Measurements from ENCODE around the gene DNAH11. TPM values are rescaled to one million over a fixed set of nuclear protein-coding genes. Genes with fewer than 3 reads are reported as not detected.

DNAH11 gene
- total RNA-seq, 1 experiment from 2014 or later, result 1.6 TPM

GRCh38 chr7:21943436-21943835 is 400.6 kb downstream of the DNAH11 start:
- TSS peak; percentile 58 for BruUV-seq (replicated peaks)
- intact Hi-C loops (cut with micrococcal nuclease), result loop anchor here (1.0 to 5.0 kb wide), 2 partner anchors 32 to 41 kb away; no protein-coding TSS in a partner anchor
- POLR2A ChIA-PET (ENCODE audit: unreplicated experiment), result interaction anchor here (0.6 to 1.0 kb wide), 3 partner anchors 32 to 176 kb away, joined by 4 to 14 read pairs (median 4); no protein-coding TSS in a partner anchor
- H4K20me1 ChIP-seq (ENCODE audit: low read length), result peaks cover 31% of the 10 kb centered on the region; the same call in 1 of the 2 replicates
- no peaks in the 10 kb centered on the region for H3F3A ChIP-seq (ENCODE audit: low read length, unreplicated experiment)
- H2AFZ ChIP-seq (ENCODE audit: low read length), result no peak overlapping the region
- CTCF ChIA-PET, result interaction anchor here (0.8 to 1.0 kb wide), 3 partner anchors 16 to 140 kb away, joined by 3 to 4 read pairs (median 4); no protein-coding TSS in a partner anchor
- no peak overlapping the region for H3K9ac ChIP-seq (ENCODE audit: low read length)
- TF ChIP-seq, protein P1, sequence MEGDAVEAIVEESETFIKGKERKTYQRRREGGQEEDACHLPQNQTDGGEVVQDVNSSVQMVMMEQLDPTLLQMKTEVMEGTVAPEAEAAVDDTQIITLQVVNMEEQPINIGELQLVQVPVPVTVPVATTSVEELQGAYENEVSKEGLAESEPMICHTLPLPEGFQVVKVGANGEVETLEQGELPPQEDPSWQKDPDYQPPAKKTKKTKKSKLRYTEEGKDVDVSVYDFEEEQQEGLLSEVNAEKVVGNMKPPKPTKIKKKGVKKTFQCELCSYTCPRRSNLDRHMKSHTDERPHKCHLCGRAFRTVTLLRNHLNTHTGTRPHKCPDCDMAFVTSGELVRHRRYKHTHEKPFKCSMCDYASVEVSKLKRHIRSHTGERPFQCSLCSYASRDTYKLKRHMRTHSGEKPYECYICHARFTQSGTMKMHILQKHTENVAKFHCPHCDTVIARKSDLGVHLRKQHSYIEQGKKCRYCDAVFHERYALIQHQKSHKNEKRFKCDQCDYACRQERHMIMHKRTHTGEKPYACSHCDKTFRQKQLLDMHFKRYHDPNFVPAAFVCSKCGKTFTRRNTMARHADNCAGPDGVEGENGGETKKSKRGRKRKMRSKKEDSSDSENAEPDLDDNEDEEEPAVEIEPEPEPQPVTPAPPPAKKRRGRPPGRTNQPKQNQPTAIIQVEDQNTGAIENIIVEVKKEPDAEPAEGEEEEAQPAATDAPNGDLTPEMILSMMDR (conservative IDR thresholded peaks at IDR 0.05; ENCODE audit: low read depth, low read length), result no peak
- TF ChIP-seq EZH2 (IDR thresholded peaks at IDR 0.05; ENCODE audit: low read length, unreplicated experiment) (no peak), EZH2phosphoT487 (IDR thresholded peaks at IDR 0.05; ENCODE audit: borderline replicate concordance, low read length) (no peak)
- H3K9me2 ChIP-seq (replicated peaks; ENCODE audit: low read length), result no peaks in the 10 kb centered on the region
- H3K36me3 ChIP-seq (ENCODE audit: low read depth, low read length), result 0 out of 2 replicates have a peak, but pooled peaks cover 9% of the 10 kb centered on the region
- H3K9me3 ChIP-seq (ENCODE audit: low read length), result no peaks in the 10 kb centered on the region
- peaks cover 55% of the 10 kb centered on the region for H3K4me1 ChIP-seq (ENCODE audit: insufficient read depth, low read length)
- H3K27ac ChIP-seq (ENCODE audit: low read length), result no peak overlapping the region
- ATAC-seq (no peak), DNase-seq (no peak)
- no peaks in the 10 kb centered on the region for H3K27me3 ChIP-seq (ENCODE audit: low read length)
- peak overlapping the region; percentile 97 for H3K4me3 ChIP-seq (ENCODE audit: low read length)
- peak overlapping the region; percentile 98 for H3K4me2 ChIP-seq (ENCODE audit: low read length)
- H3K79me2 ChIP-seq (ENCODE audit: low read length), result peaks cover 68% of the 10 kb centered on the region

GRCh38 chr7:21944616-21945453 is 402.0 kb downstream of the DNAH11 start:
- Histone ChIP-seq H2AFZ (ENCODE audit: low read length) (peak overlapping the region; percentile 81), H3K27ac (ENCODE audit: low read length) (peak overlapping the region; percentile 76), H3K36me3 (ENCODE audit: low read depth, low read length) (no peaks in the 10 kb centered on the region), H3K4me3 (ENCODE audit: low read length) (peak overlapping the region; percentile 97), H3K9ac (ENCODE audit: low read length) (peak overlapping the region; percentile 90), H3F3A (ENCODE audit: low read length, unreplicated experiment) (no peaks in the 10 kb centered on the region), H3K4me2 (ENCODE audit: low read length) (peak overlapping the region; percentile 98), H3K9me3 (ENCODE audit: low read length) (no peaks in the 10 kb centered on the region), H4K20me1 (ENCODE audit: low read length) (peaks cover 20% of the 10 kb centered on the region; the same call in 1 of the 2 replicates), H3K9me2 (replicated peaks; ENCODE audit: low read length) (no peaks in the 10 kb centered on the region), H3K79me2 (ENCODE audit: low read length) (peaks cover 54% of the 10 kb centered on the region), H3K27me3 (ENCODE audit: low read length) (no peaks in the 10 kb centered on the region), H3K4me1 (ENCODE audit: insufficient read depth, low read length) (peaks cover 43% of the 10 kb centered on the region)
- CTCF ChIA-PET, result no interaction called here
- BruUV-seq (replicated peaks), result TSS peak; percentile 42
- intact Hi-C loops (cut with micrococcal nuclease), result loop anchor here (1.0 to 5.0 kb wide), 4 partner anchors 43 to 552 kb away; partner anchors contain the start of gene SP4
- no peak for TF ChIP-seq EZH2phosphoT487 (IDR thresholded peaks at IDR 0.05; ENCODE audit: borderline replicate concordance, low read length)
- TF ChIP-seq, protein P1 (conservative IDR thresholded peaks at IDR 0.05; ENCODE audit: low read depth, low read length), result no peak
- TF ChIP-seq EZH2 (IDR thresholded peaks at IDR 0.05; ENCODE audit: low read length, unreplicated experiment), result no peak
- ATAC-seq, result peak; percentile 27
- peak; percentile 64 for DNase-seq
- POLR2A ChIA-PET (ENCODE audit: unreplicated experiment), result interaction anchor here (0.6 to 0.7 kb wide), 4 partner anchors 17 to 773 kb away, joined by 3 to 4 read pairs (median 3); no protein-coding TSS in a partner anchor

Measured in PC-3 (cell line).